ENCODE results near the gene STRIP2. TPM values are rescaled to one million over a fixed set of nuclear protein-coding genes. Genes with fewer than 3 reads are reported as not detected.

STRIP2 gene
- total RNA-seq, 6 donors from 2014 or later: 1.0 to 5.2 (median 1.7) TPM

DNA sequence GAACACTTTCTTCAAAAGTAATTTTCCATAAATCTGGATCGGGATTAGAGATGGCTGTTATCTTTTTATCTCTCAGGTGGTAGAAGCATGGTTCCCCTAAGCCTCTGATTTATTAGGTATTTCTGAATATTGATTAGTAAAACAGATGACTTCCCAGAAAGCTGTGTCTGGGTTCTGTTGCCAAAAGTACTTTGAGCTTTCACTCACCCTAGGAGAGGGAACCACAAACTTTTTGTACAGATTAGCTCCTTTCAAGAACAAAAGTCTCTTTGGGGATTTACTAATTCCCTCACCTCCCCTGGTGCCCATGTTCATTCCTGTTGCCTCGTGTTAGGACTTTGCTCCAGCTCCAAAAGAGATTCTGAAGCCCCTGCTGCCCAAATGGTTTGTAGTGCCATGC, 46.7 kb upstream of the STRIP2 start:
- Histone ChIP-seq H3K4me3 (no peak overlapping the region), H3K9me3 (no peaks in the 10 kb centered on the region), H3K4me1 (no peaks in the 10 kb centered on the region), H3K36me3 (peaks cover 0 to 20% (median 2%) of the 10 kb centered on the region in 4 donors), H3K27ac (no peak overlapping the region), H3K27me3 (no peaks in the 10 kb centered on the region)
- WGBS, 2 donors: 88 to 98% methylated on average over 2 of the region's 2 CpGs
- no peak for ATAC-seq (ENCODE audit: low FRiP score in 2 of 2)
- no peak for DNase-seq
- no peak for TF ChIP-seq POLR2AphosphoS5 (IDR thresholded peaks at IDR 0.05)
- TF ChIP-seq CTCF (IDR thresholded peaks at IDR 0.05): no peak

DNA sequence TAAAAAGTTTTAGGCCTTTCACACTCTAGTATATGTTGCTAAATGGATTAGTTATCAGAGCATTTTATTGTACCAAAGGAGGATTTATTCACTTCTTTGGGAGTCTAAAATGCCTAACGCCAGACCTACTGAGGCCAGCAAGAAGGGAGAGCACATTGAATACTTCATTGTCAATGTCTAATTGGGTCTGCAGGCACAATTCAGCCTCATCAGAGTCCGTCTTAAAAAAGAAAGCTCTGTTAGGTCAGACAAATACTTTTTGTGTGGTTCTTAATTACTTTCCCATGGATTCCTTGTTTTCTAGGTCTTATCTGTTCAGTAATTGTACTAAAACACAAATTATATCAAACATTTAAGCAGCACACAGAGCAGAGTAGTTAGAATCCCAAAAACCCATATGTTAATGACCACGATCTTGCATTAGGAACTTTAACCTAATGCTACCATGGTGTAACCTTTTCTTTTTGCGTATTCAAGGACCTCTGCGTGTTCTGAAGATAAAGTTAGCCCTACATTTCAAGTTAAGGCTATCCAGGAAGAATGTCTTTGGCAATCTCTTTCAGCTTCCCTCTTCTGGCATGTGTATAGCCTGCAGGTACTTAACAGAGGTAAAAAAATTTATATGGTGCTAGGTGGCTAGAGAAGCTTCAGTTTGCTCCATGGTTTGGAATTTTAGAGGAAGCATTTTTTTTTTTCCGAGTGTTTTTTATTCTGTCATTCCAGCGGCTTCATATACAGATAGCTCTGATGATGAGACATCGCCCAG, 45.7 kb upstream of the STRIP2 start:
- H3K36me3 ChIP-seq: peaks cover 0 to 21% (median 2%) of the 10 kb centered on the region in 4 donors

DNA sequence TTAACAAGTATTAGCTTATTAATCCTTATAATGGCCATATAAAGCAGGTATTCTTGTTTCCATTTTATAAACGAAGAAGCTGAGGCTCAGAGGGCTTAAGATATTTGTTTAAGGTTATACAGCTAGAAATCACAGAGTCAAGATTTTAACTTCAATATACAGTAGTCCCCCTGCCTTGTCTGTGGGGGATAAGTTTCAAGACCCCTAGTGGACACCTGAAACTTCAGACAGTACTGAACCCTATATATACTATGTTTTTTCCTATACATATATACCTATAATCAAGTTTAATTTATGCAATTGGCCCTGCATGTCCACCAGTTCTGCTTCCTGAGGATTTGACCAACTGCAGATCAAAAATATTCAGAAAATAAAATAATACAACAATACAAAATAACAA, 44.4 kb upstream of the STRIP2 start:
- DNase-seq (no peak), ATAC-seq (ENCODE audit: low FRiP score in 2 of 2) (no peak)
- Histone ChIP-seq H3K27ac (no peak overlapping the region), H3K27me3 (no peaks in the 10 kb centered on the region), H3K9me3 (no peaks in the 10 kb centered on the region), H3K36me3 (peaks cover 0 to 21% (median 2%) of the 10 kb centered on the region in 4 donors), H3K4me3 (no peak overlapping the region), H3K4me1 (no peaks in the 10 kb centered on the region)
- WGBS, 2 donors: 74 to 79% methylated on average over 1 of the region's 1 CpG
- TF ChIP-seq POLR2A (IDR thresholded peaks at IDR 0.05): no peak
- TF ChIP-seq CTCF (IDR thresholded peaks at IDR 0.05): no peak
- TF ChIP-seq EP300 (IDR thresholded peaks at IDR 0.05): no peak

More for the DNA sequence above, 45.7 kb upstream of the STRIP2 start:
- TF ChIP-seq CTCF (IDR thresholded peaks at IDR 0.05): no peak
- H3K27me3 ChIP-seq: no peaks in the 10 kb centered on the region
- H3K27ac ChIP-seq: no peak overlapping the region
- 85 to 88% methylated on average over 8 of the region's 8 CpGs for WGBS, 2 donors
- DNase-seq (no peak), ATAC-seq (ENCODE audit: low FRiP score in 2 of 2) (no peak)
- H3K4me3 ChIP-seq: no peak overlapping the region
- no peaks in the 10 kb centered on the region for H3K4me1 ChIP-seq
- no peaks in the 10 kb centered on the region for H3K9me3 ChIP-seq

- H3K4me1 ChIP-seq: peaks cover 0 to 4% (median 0%) of the 10 kb centered on the region in 4 donors
- no peaks in the 10 kb centered on the region for H3K9me3 ChIP-seq
- no peak for TF ChIP-seq CTCF (IDR thresholded peaks at IDR 0.05)
- TF ChIP-seq POLR2AphosphoS5 (IDR thresholded peaks at IDR 0.05): no peak
- no peak for TF ChIP-seq EP300 (IDR thresholded peaks at IDR 0.05)
- TF ChIP-seq POLR2A (IDR thresholded peaks at IDR 0.05): no peak
- no peak for DNase-seq
- H3K27ac ChIP-seq: no peak overlapping the region
- H3K4me3 ChIP-seq: no peak overlapping the region
- peaks cover 0 to 21% (median 2%) of the 10 kb centered on the region in 4 donors for H3K36me3 ChIP-seq
- no peaks in the 10 kb centered on the region for H3K27me3 ChIP-seq
- no peak for ATAC-seq (ENCODE audit: low FRiP score in 2 of 2)
Observed at GRCh38 chr7:129390314-129390713, 43.9 kb upstream of the STRIP2 start.

DNA sequence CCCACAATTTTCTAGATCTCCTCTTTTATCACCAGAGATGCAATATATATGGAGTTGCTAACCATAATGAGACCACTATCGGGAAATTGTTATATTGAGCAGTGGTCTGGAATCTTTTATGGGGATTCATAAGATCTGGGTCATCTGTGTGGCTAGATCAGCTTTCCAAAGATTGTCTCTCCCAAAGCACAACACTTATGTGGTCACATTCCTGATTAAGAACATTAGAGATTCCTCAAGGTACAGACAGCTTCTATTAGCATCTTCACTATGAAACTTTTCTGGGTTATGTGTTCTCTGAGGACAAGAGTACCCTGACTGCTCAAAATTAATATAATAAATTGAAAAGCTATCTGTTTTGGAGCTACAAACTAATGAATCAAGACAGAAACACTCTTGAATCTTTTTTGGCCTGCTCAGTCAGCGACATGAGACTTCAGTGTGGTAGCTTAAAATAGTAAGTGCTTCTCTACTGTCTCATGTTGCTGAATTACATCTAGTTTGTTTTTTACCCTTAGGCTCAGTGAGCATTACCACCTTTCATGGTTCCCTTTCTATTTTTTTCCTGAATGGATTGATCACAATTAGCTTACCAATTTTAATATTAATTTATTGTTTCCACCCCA, 42.6 kb upstream of the STRIP2 start:
- Histone ChIP-seq H3K4me1 (peaks cover 0 to 4% (median 0%) of the 10 kb centered on the region in 4 donors), H3K36me3 (peaks cover 0 to 24% (median 2%) of the 10 kb centered on the region in 4 donors), H3K27ac (no peak overlapping the region), H3K9me3 (no peaks in the 10 kb centered on the region), H3K27me3 (no peaks in the 10 kb centered on the region), H3K4me3 (no peak overlapping the region)
- no peak for ATAC-seq (ENCODE audit: low FRiP score in 2 of 2)
- 94 to 95% methylated on average over 2 of the region's 2 CpGs for whole genome bisulfite sequencing, 2 donors
- no peak for DNase-seq
- TF ChIP-seq EP300 (IDR thresholded peaks at IDR 0.05) (no peak), POLR2AphosphoS5 (IDR thresholded peaks at IDR 0.05) (no peak), CTCF (IDR thresholded peaks at IDR 0.05) (no peak), POLR2A (IDR thresholded peaks at IDR 0.05) (no peak)
